ENCODE results near the gene NUDT5. TPM values are rescaled to one million over a fixed set of nuclear protein-coding genes. Genes with fewer than 3 reads are reported as not detected.

Gene NUDT5
- total and polyA plus RNA-seq, 8 donors, result 47.2 to 64.6 (median 57.8) TPM

GRCh38 chr10:12156367-12157123 is 39.1 kb downstream of the NUDT5 start:
- Histone ChIP-seq H3K27me3 (peaks cover 0 to 26% of the 10 kb centered on the region in 2 donors), H3K4me1 (peaks cover 0 to 7% of the 10 kb centered on the region in 2 donors), H3K9me3 (no peaks in the 10 kb centered on the region), H3K4me3 (no peak overlapping the region), H3K27ac (no peak overlapping the region), H3K36me3 (peaks cover 0 to 22% of the 10 kb centered on the region in 2 donors)
- DNase-seq (no peak), ATAC-seq (no peak)
- TF ChIP-seq, protein P1, sequence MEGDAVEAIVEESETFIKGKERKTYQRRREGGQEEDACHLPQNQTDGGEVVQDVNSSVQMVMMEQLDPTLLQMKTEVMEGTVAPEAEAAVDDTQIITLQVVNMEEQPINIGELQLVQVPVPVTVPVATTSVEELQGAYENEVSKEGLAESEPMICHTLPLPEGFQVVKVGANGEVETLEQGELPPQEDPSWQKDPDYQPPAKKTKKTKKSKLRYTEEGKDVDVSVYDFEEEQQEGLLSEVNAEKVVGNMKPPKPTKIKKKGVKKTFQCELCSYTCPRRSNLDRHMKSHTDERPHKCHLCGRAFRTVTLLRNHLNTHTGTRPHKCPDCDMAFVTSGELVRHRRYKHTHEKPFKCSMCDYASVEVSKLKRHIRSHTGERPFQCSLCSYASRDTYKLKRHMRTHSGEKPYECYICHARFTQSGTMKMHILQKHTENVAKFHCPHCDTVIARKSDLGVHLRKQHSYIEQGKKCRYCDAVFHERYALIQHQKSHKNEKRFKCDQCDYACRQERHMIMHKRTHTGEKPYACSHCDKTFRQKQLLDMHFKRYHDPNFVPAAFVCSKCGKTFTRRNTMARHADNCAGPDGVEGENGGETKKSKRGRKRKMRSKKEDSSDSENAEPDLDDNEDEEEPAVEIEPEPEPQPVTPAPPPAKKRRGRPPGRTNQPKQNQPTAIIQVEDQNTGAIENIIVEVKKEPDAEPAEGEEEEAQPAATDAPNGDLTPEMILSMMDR (IDR thresholded peaks at IDR 0.05), result no peak
- intact Hi-C loops (cut with DNase I), result no loop called here

- Histone ChIP-seq H3K27me3 (peaks cover 0 to 20% of the 10 kb centered on the region in 2 donors), H3K4me3 (no peak overlapping the region), H3K36me3 (peaks cover 0 to 20% of the 10 kb centered on the region in 2 donors), H3K27ac (no peak overlapping the region), H3K9me3 (no peaks in the 10 kb centered on the region), H3K4me1 (peaks cover 0 to 7% of the 10 kb centered on the region in 2 donors)
- intact Hi-C loops (cut with DNase I), result no loop called here
- TF ChIP-seq, protein P1 (IDR thresholded peaks at IDR 0.05), result no peak
- DNase-seq, result no peak
- ATAC-seq, result no peak
Measured at GRCh38 chr10:12154516-12154915, 41.2 kb downstream of the NUDT5 start.

- Histone ChIP-seq H3K4me1 (no peaks in the 10 kb centered on the region), H3K27me3 (no peaks in the 10 kb centered on the region), H3K36me3 (peaks cover 0 to 14% of the 10 kb centered on the region in 2 donors), H3K27ac (no peak overlapping the region), H3K4me3 (no peak overlapping the region), H3K9me3 (no peaks in the 10 kb centered on the region)
- DNase-seq (no peak), ATAC-seq (no peak)
- intact Hi-C loops (cut with DNase I), result no loop called here
- TF ChIP-seq, protein P1 (IDR thresholded peaks at IDR 0.05), result no peak
Measured at GRCh38 chr10:12150163-12150562, 45.5 kb downstream of the NUDT5 start.

GRCh38 chr10:12144538-12144937 is 51.2 kb downstream of the NUDT5 start:
- intact Hi-C loops (cut with DNase I), result no loop called here
- DNase-seq (no peak), ATAC-seq (no peak)
- H3K27ac ChIP-seq, result no peak overlapping the region
- H3K36me3 ChIP-seq, result peaks cover 0 to 28% of the 10 kb centered on the region in 2 donors
- no peaks in the 10 kb centered on the region for H3K9me3 ChIP-seq
- H3K4me3 ChIP-seq, result no peak overlapping the region
- TF ChIP-seq, protein P1 (IDR thresholded peaks at IDR 0.05), result no peak
- no peaks in the 10 kb centered on the region for H3K27me3 ChIP-seq
- no peaks in the 10 kb centered on the region for H3K4me1 ChIP-seq

DNA sequence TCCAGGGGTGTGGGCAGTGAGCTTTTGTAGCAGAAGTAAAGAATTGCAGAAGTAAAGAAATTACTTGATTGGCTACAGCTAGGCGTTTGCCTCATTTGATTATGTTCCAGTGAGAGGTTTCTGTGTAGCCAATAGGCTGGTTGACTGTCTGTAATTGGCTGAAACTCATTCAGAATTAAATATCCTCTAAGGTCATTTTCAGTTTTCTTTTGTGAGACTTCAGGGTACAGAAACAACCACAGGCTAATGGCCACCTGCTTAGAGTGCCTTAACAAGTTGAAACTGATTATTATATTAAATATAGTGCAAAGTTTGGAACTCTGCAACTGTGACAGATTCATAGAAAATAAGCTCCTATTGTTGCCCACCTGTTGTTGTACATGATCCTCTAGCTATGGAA is 55.7 kb downstream of the NUDT5 start:
- DNase-seq (no peak), ATAC-seq (no peak)
- Histone ChIP-seq H3K27ac (no peak overlapping the region), H3K27me3 (no peaks in the 10 kb centered on the region), H3K4me1 (no peaks in the 10 kb centered on the region), H3K9me3 (no peaks in the 10 kb centered on the region), H3K36me3 (peaks cover 3 to 46% of the 10 kb centered on the region in 2 donors), H3K4me3 (no peak overlapping the region)
- TF ChIP-seq, protein P1 (IDR thresholded peaks at IDR 0.05), result no peak
- intact Hi-C loops (cut with DNase I), result no loop called here

All from left lung (tissue), 10 donors.